ENCODE data around the gene ZNF699.
A peak's percentile ranks its signal among the peaks of the same experiment; 100 is the strongest.
"Not testable (repeated sequence)": the region's sequence is repeated elsewhere in the genome, so short reads cannot be mapped to it uniquely, and the experiment has no call there.

ZNF699 gene
- 5.4 to 22.3 (median 12.4) reads per million in 17 experiments for total RNA-seq

DNA sequence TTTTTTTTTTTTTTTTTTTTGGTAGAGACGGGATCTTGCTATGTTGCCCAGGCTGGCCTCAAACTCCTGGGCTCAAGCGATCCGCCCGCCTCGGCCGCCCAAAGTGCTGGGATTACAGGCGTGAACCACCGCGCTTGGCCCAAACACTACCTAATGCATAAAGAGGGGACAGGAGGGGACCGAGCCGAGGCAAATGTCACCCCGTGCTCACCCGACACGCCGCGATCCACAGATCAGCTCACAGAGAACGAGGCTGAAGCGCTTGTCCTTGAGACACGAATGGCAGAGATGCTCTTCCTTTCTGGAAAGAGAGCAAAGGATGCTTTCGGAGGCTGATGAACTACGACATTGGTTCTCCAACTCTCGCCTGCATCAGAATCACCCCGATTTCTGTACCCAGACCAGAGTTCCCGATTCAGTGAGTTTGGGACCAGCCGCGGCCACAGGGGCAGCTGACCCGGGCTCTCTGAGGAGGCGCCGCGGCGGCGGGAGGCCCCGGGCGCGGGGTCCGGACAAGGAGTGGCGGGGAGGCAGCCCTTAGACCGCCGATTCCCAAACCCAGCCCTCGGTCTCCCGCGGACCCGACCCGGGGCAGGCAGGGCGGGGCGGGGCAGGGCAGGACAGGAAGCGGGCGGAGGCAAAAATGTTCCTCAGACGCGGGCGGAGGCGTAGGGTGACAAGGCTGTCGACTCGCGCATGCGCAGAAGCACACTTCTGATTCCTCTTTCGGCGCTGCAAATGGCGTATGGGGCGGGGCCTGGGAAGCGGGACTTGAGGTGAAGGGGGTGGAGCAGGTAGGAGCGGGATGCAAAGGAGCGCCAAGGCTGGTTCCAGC, at the start of gene ZNF699:
TSS of gene ZNF699 (minus strand) at position 700 of the 835 bp plus-strand sequence. CDS start 4,719 bp downstream, outside the sequence.
- DNase-seq: peak; percentile 99 to 100 (median 99)

GRCh38 chr19:9354651-9355050, 45.0 kb upstream of the ZNF699 start:
- no peak for DNase-seq

DNA sequence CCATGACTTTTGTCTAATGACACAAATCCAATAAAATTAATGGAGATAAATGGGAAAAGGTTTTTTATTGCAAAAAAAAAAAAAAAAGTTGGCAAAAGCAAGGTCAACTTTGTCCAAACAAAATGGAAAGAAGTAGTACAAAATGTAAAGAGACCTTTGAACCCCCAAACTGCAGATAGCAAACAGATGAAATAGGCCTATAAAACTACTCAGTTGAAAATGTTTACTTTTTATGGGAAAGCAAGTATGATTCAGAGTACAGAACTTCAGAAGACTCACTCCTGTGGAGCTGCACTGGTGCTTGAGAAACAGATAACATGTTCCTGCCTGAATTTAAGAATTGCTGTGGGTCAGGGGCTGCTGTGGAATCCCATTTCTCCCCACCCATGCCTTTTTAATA, 43.4 kb upstream of the ZNF699 start:
- no peak for DNase-seq

GRCh38 chr19:9352505-9352904, 42.9 kb upstream of the ZNF699 start:
- DNase-seq: no peak

GRCh38 chr19:9348671-9349070, 39.0 kb upstream of the ZNF699 start:
- DNase-seq: no peak

- no peak for DNase-seq
Measured at GRCh38 chr19:9348253-9348652, 38.6 kb upstream of the ZNF699 start.

- DNase-seq: no peak
Measured at GRCh38 chr19:9345005-9345404, 35.4 kb upstream of the ZNF699 start.

DNA sequence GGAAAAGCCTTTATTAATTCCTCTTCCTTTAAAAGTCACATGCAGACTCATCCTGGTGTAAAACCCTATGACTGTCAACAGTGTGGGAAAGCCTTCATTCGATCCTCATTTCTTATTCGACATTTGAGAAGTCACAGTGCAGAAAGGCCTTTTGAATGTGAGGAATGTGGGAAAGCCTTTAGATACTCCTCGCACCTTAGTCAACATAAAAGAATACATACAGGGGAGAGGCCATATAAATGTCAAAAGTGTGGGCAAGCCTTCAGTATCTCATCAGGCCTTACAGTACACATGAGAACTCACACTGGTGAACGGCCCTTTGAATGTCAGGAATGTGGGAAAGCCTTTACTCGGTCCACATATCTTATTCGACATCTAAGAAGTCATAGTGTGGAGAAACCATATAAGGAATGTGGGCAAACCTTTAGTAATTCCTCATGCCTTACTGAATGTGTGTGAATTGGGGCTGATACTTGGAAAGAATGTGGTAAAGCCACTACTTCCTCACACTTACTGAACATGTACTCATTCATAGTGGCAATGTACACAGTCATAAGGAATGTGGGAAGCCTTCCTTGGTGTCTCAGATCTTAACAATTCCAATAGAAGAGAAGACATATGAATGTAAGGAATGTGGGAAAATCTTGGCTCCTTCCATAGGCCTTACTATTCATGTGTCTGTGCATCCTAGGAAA, 33.1 kb upstream of the ZNF699 start:
- no peak for DNase-seq

- no peak for DNase-seq
Measured at GRCh38 chr19:9329999-9330398, 20.4 kb upstream of the ZNF699 start.

DNA sequence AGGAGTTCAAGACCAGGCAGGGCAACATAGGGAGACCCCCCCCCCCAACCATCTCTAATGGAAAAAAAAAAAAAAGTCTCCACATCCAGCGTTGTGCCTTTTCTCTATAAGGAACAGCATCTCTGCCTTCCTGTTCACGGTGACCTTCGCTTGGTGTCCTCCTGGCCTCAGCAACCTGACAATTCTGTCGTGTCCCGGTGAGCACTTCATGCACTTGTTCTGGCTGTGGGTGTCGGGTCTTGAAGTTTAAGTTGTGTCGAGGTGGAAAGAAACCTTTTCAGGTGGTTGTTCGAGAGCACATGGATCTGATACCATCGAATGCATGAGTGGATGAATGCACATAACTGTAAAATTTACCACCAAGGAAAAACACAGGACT, 14.9 kb upstream of the ZNF699 start:
- DNase-seq: peak in 1 of 4 experiments; percentile 2

- peak; percentile 98 to 99 (median 98) for DNase-seq
Measured at GRCh38 chr19:9323919-9324583, 14.4 kb upstream of the ZNF699 start, which contains the start of gene ZNF559. ZNF559 (plus strand) TSS chr19:9324179; CDS start chr19:9338550, 14,371 bp downstream.

GRCh38 chr19:9323557-9323918, 13.9 kb upstream of the ZNF699 start:
- peak; percentile 62 to 79 (median 72) for DNase-seq

DNA sequence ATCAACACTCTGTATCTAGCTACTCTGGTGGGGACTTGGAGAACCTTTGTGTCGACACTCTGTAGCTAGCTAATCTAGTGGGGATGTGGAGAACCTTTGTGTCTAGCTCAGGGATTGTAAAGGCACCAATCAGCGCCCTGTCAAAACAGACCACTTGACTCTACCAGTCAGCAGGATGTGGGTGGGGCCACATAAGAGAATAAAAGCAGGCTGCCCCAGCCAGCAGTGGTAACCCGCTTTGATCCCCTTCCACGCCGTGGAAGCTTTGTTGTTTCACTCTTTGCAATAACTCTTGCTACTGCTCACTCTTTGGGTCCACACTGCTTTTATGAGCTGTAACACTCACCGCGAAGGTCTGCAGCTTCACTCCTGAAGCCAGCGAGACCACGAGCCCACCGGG, 12.6 kb upstream of the ZNF699 start:
- not testable (repeated sequence) for DNase-seq

GRCh38 chr19:9321756-9322155, 12.1 kb upstream of the ZNF699 start:
- DNase-seq: not testable (repeated sequence)

DNA sequence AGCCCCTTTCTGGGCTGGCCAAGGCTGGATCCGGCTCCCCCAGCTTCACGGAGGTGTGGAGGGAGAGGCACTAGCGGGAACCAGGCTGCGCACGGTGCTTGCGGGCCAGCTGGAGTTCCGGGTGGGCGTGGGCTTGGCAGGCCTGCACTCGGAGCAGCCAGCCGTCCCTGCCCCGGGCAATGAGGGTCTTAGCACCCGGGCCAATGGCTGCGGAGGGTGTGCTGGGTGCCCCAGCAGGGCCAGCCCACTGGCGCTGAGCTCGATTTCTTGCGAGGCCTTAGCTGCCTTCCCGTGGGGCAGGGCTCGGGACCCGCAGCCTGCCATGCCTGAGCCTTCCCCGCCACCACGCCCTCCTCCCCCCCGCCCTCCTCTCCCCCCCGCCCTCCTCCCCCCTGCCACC, 11.7 kb upstream of the ZNF699 start:
- DNase-seq: no peak

GRCh38 chr19:9313756-9314155, 4.1 kb upstream of the ZNF699 start:
- no peak for DNase-seq

DNA sequence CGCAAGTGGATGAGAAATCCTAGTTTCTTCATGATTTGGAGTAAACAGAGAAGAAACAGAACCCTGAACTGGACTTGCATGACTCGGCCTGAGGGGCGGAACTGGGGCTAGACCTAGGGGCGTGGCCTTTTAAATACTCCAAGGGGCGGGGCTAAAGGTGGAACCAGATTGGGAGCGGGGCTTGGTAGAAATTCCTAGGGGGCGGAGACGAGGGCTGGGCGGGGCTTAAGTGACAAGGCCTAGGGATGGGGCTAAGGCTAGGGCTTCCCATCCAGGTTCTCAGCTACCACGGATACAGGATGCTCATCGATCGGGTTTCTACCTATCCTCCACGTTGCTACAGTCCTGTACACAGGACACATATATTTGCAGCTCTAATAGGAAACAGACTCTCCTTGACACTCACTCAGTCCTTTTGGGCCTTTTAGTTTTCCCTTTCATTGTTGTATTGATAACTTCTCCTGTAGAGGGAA, 372 bp upstream of the ZNF699 start:
- peak; percentile 93 to 98 (median 95) for DNase-seq

- DNase-seq: no peak
Measured at GRCh38 chr19:9308091-9308770, 1.4 kb downstream of the ZNF699 start.

DNA sequence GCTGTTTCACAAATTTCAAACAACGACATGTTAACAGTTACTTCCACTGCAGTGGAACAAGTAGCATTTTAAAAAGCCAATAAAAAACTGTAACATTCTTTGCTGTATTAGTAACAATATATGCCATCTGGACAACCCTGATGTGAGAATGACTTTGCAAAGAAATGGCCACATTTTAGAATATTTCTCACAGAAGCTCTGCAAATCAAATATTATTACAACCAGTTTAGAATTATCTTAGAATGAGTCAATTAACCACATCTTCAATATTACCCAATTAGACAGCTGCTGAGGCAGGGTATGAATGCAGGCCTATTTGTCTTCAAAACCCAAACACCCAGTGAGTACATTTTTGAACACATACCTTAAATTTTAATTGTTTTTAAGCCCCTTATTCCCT, 3.2 kb downstream of the ZNF699 start:
- no peak for DNase-seq

DNA sequence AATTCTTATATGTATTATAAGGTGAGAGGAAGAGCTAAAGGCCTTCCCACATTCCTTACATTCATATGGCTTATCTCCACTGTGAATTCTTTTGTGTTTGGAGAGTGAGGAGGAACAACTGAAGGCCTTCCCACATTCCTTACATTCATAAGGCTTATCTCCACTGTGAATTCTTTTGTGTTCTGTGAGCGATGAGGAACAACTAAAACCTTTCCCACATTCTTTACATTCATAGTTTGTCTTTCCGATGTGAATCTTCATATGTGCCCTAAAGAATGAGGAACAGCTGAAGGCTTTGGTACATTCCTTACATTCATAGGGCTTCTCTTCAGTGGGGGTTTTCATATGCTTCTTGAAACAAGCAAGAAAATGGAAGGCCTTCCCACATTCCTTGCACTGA, 13.3 kb downstream of the ZNF699 start:
- no peak for DNase-seq

DNA sequence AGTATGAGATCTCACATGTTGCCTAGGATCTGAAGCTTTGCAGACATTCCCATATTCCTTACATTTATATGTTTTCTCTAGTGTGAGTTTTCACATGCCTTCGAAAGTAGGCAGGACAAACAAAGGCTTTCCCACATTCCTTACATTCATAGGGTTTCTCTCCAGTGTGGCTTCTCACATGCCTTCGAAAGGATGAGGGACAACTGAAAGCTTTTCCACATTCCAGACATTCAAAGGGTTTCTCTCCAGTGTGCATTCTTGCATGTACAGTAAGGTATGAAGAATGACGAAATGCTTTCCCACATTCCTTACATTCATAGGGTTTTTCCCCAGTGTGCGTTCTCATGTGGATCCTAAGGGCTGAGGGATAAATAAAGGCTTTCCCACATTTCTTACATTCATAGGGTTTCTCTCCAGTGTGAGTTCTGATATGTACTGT, 14.2 kb downstream of the ZNF699 start:
- DNase-seq: no peak

DNA sequence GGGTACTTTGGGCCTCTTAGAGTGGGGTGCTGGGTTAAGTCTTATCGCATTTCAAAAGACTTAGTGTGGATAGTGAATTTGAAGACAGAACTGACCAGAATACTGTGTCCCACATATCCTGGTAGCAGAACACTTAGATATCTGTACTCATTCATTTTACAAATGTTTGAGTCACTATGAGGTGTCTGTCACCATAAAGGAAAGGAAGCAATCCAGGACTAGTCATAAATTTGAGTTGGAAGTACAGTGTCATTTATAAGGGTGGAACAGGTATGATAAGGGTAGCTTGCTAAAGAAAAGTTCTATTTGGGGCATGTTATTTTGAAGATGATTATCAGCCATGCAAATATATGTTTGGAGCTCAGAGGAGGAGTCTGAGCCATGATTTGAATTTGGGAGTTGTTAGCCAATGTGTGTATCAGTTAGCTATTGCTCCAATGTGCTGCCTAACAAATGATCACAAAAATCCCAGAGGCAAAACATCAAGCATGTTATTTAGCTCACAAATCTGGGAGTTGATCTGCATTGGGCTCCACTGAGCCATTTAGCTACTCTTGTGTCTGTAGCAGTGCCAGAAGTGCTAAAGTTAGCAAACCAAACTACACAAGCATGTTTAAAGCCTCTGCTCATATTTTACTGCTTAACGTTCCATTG, 20.3 kb downstream of the ZNF699 start:
- no peak for DNase-seq

Measured in suppressor macrophage (primary cell).